SK-N-SH treated with all-trans-retinoic acid at 6 μM for 48 hours (cell line): ENCODE data around the gene PLCL2.

Experiments
- ARNTL ChIP-seq: fragments of 450-650 bp; formaldehyde crosslinking; IDR thresholded peaks from 2 replicates; pipeline ENCODE4 v1.5.0; 2020; ENCODE audit warnings: low read depth, mild to moderate bottlenecking, moderate library complexity, borderline replicate concordance
- CREB5 ChIP-seq: fragments of 250-450 bp; sonication (Bioruptor Pico); IDR thresholded peaks from 2 replicates; pipeline ENCODE4 v1.5.1; 2020; ENCODE audit warnings: low read depth, mild to moderate bottlenecking, moderate library complexity
- CSDC2 ChIP-seq: fragments of 250-450 bp; sonication (Bioruptor Pico); IDR thresholded peaks from 2 replicates; pipeline ENCODE4 v1.5.0; 2020; ENCODE audit warnings: mild to moderate bottlenecking, moderate library complexity
- ESRRG ChIP-seq: fragments of 250-450 bp; sonication (Bioruptor Pico); IDR thresholded peaks from 2 replicates; pipeline ENCODE4 v1.6.1; 2021; ENCODE audit warnings: mild to moderate bottlenecking
- GLIS3 ChIP-seq: fragments of 250-450 bp; sonication (Bioruptor Pico); IDR thresholded peaks from 2 replicates; pipeline ENCODE4 v1.5.0; 2020; ENCODE audit warnings: mild to moderate bottlenecking, moderate library complexity
- ISL1 ChIP-seq: fragments of 250-450 bp; sonication (Bioruptor Pico); IDR thresholded peaks from 2 replicates; pipeline ENCODE4 v2.1.2; 2022; ENCODE audit warnings: mild to moderate bottlenecking, moderate library complexity
- RARB ChIP-seq: fragments of 250-450 bp; sonication (Bioruptor Pico); IDR thresholded peaks from 2 replicates; pipeline ENCODE4 v1.8.0; 2021; ENCODE audit warnings: mild to moderate bottlenecking, moderate library complexity
- TCF4 ChIP-seq: fragments of 250-450 bp; sonication (Bioruptor Pico); IDR thresholded peaks from 2 replicates; pipeline ENCODE4 v1.8.0; 2021; ENCODE audit warnings: mild to moderate bottlenecking, moderate library complexity, borderline replicate concordance
- TOX ChIP-seq: fragments of 250-450 bp; sonication (Bioruptor Pico); IDR thresholded peaks from 2 replicates; pipeline ENCODE4 v1.8.0; 2021; ENCODE audit warnings: mild to moderate bottlenecking, moderate library complexity, borderline replicate concordance
- ZC3H10 ChIP-seq: fragments of 250-450 bp; sonication (Bioruptor Pico); IDR thresholded peaks from 2 replicates; pipeline ENCODE4 v1.5.1; 2021; ENCODE audit warnings: mild to moderate bottlenecking, moderate library complexity
- ZFP3 ChIP-seq: fragments of 250-450 bp; sonication (Bioruptor Pico); IDR thresholded peaks from 2 replicates; pipeline ENCODE4 v1.5.0; 2020; ENCODE audit warnings: mild to moderate bottlenecking, moderate library complexity
- TF ChIP-seq, protein P1 (sequence below): fragments of 250-450 bp; sonication (Bioruptor Pico); IDR thresholded peaks from 2 replicates; pipeline ENCODE4 v1.5.1; 2021; ENCODE audit warnings: mild to moderate bottlenecking, moderate library complexity
- TF ChIP-seq, protein P2 (sequence below): fragments of 250-450 bp; sonication (Bioruptor Pico); IDR thresholded peaks from 2 replicates; pipeline ENCODE4 v1.8.0; 2020; ENCODE audit warnings: mild to moderate bottlenecking, moderate library complexity, borderline replicate concordance

DNA sequence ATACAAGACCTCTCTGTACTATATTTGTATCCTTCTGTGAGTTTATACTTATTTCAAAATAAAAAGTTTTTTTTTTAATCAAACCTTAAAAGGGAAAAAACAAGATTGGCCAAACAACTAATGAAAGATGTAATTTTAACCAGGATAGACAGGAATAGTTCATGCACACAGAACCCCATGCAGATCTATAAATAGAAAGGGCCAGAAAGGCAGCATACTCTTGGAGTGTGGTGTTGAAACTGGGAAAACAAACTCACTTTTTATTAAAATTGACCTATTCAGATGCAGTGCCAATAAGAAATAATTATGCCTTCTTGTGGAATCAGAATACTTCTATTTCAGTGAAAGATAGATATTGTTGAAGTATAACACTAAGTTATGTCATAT, 204.6 kb downstream of the PLCL2 start:
- TF ChIP-seq TCF4 (CRISPR knock-in tag): no peak
- TF ChIP-seq, protein P1, sequence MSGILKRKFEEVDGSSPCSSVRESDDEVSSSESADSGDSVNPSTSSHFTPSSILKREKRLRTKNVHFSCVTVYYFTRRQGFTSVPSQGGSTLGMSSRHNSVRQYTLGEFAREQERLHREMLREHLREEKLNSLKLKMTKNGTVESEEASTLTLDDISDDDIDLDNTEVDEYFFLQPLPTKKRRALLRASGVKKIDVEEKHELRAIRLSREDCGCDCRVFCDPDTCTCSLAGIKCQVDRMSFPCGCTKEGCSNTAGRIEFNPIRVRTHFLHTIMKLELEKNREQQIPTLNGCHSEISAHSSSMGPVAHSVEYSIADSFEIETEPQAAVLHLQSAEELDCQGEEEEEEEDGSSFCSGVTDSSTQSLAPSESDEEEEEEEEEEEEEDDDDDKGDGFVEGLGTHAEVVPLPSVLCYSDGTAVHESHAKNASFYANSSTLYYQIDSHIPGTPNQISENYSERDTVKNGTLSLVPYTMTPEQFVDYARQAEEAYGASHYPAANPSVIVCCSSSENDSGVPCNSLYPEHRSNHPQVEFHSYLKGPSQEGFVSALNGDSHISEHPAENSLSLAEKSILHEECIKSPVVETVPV (CRISPR knock-in tag): no peak
- no peak for TF ChIP-seq ESRRG (CRISPR knock-in tag)
- no peak for TF ChIP-seq RARB (CRISPR knock-in tag)
- TF ChIP-seq ARNTL (CRISPR knock-in tag): no peak
- no peak for TF ChIP-seq CSDC2
- TF ChIP-seq ZFP3 (CRISPR knock-in tag): no peak
- TF ChIP-seq ZC3H10: no peak
- TF ChIP-seq, protein P2, sequence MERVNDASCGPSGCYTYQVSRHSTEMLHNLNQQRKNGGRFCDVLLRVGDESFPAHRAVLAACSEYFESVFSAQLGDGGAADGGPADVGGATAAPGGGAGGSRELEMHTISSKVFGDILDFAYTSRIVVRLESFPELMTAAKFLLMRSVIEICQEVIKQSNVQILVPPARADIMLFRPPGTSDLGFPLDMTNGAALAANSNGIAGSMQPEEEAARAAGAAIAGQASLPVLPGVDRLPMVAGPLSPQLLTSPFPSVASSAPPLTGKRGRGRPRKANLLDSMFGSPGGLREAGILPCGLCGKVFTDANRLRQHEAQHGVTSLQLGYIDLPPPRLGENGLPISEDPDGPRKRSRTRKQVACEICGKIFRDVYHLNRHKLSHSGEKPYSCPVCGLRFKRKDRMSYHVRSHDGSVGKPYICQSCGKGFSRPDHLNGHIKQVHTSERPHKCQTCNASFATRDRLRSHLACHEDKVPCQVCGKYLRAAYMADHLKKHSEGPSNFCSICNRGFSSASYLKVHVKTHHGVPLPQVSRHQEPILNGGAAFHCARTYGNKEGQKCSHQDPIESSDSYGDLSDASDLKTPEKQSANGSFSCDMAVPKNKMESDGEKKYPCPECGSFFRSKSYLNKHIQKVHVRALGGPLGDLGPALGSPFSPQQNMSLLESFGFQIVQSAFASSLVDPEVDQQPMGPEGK (CRISPR knock-in tag): no peak
- no peak for TF ChIP-seq CREB5 (CRISPR knock-in tag)
- no peak for TF ChIP-seq ISL1 (CRISPR knock-in tag)
- no peak for TF ChIP-seq TOX (CRISPR knock-in tag)
- no peak for TF ChIP-seq GLIS3 (CRISPR knock-in tag)
